HCT116 (cell line): ENCODE data around the gene ZNF584.

ENCODE experiments used
- CTCF ChIP-seq, 3 experiments: fragments of 200-600 bp in 1 of 3; sonication (generic) in 1 of 3; IDR thresholded peaks in 2 of 3; conservative IDR thresholded peaks in 1 of 3; 2 replicates each; pipeline ENCODE4 v1.5.1; 2012 to 2017; ENCODE audit warnings: low read depth in 2 of 3, low read length in 2 of 3, antibody characterized with exemption in 1 of 3, borderline replicate concordance in 1 of 3, control low read depth in 1 of 3, mild to moderate bottlenecking in 1 of 3, mixed read lengths in 1 of 3, mixed run types in 1 of 3, moderate library complexity in 1 of 3; ENCODE audit not compliant: insufficient read depth in 1 of 3
- ELF1 ChIP-seq: IDR thresholded peaks from 2 replicates; pipeline ENCODE4 v1.6.1; 2012; ENCODE audit warnings: low read depth, borderline replicate concordance
- POLR2A ChIP-seq: IDR thresholded peaks from 2 replicates; pipeline ENCODE4 v1.7.0; 2011; ENCODE audit warnings: borderline replicate concordance; ENCODE audit not compliant: insufficient read depth, insufficient read length; ENCODE audit errors: extremely low read depth
- SIN3A ChIP-seq: IDR thresholded peaks from 2 replicates; pipeline ENCODE4 v1.6.1; 2012; ENCODE audit warnings: low read depth

GRCh38 chr19:58429745-58430144, 21.3 kb downstream of the ZNF584 start:
- TF ChIP-seq CTCF (IDR thresholded peaks at IDR 0.05 in 2 of 3, conservative IDR thresholded peaks at IDR 0.05 in 1 of 3; ENCODE audit: borderline replicate concordance in 1 of 3, insufficient read depth in 1 of 3, low read depth in 2 of 3, low read length in 2 of 3) (no peak), SIN3A (no peak), ELF1 (no peak), POLR2A (no peak)
